ENCODE data around the gene PPP2R1B. TPM values are rescaled to one million over a fixed set of nuclear protein-coding genes. Genes with fewer than 3 reads are reported as not detected.

PPP2R1B gene
- total and polyA plus RNA-seq, 2 of the 8 experiments (the other 6 are each of a cell fraction or from before 2014, with no cell fraction given): 25.8 to 87.0 TPM

- TF ChIP-seq ASH2L (IDR thresholded peaks at IDR 0.05; ENCODE audit: low read length): no peak
These were observed 12.9 kb upstream of the PPP2R1B start (continued) for GRCh38 chr11:111779118-111779517.

Data from H1 (cell line).